NCI-H2107 (cell line): Measurements from ENCODE around the gene ACBD3.

Experiments
- DNase-seq: peaks from one replicate; lab custom pipeline; 2025; lab: John Stamatoyannopoulos, UW

Gene ACBD3

DNA sequence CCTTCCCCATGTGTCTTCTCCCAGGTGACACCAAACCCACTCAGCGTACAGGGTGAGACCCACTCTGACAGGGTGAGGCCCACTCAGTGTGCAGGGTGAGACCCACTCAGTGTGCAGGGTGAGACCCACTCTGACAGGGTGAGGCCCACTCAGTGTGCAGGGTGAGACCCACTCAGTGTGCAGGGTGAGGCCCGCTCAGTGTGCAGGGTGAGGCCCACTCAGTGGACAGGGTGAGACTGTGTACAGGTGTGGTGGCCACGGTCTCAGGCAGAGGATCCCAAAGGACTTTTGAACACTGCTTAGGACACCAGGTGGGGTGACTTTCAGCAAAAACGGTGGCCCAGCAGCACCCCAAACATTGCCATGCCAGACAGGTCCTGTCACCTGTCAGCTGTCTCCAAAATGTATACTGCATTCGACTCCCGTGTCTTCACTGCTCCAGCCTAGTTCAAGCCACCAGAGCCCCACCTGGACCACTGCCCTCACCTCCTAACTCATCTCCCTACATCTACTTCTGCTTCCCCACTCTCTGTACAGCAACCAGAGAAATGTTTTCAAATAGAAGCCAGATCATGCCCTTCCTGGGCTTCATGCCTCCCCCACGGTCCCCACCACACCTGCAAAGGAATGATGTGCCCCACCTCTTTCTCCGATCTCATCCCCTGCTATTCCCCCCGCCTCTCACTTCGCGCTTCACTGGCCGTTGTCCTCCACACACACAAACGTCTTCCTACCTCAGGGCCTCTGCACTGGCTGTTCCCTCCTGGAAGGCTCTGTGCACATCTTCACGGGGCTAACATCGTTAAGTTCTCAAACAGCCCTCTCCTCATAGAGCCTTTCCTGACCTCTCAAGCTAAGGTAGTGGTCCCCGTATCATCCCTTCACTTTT, 52.1 kb downstream of the ACBD3 start:
- DNase-seq = no peak

DNA sequence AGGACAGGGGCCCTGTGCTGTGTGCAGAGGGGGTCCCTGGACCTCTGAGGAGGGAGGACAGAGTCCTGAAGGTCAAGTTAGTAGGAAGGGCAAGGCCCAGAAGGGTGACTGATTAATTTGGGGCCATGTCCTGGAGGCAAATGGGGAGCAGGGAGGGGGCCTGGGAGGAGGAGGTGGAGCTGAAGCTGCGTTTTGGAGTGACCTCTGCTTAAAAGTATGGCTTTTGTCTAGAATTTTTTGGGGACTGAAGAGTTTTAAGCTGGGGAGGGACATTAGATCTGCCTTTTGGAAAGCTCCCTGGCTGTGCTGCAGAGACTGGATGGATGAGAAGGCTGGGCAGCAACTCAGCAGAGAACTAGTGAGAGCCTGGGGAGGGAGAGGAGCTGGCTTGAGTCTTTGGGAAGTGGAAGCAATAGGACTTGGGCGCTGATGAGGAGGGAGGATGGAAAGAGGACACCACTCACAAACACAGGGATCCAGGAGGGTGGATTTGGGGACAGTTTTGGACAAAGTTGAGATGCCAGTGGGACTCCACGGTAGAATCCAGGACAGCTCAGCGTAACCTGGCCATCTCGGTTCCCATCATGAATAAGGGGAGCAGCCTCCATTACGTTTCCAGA, 52.9 kb downstream of the ACBD3 start:
- DNase-seq = no peak

DNA sequence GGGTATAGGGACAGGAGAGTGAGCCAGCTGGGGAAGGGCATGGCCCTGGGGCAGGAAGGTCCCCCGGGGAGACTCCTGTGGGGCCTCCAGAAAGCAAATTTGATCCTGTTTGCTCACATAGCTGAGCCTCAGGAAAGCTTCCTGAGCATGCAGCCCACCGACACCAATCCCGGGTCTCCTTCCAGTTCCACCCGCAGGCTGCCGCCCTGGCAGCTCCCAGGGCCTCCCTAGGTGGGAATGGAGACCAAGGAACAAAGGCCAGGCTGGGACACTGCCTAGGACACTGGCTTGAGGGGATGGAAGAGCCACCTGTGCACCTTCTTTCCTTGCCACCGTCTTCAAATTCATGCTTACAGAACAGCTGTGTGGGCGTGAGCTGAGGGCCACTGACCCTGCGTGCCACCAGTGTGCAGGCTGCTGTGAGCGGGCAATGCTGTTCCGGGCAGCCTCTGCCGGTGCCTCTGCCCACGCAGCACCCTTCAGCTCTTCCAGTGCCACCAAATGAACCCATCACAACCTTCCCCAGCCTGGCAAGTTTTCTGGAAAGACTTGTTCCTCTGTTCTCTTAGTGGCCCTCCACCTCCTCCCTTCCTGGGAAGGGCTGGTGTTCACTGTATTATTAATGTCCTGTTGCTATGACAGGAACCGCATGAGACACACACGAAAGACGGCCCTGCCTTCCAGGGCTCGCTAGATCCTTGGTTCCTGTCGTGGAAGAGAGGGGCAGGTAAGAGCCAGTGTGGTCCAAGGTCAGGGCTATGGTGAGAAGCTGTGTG, 53.6 kb downstream of the ACBD3 start:
- no peak for DNase-seq

DNA sequence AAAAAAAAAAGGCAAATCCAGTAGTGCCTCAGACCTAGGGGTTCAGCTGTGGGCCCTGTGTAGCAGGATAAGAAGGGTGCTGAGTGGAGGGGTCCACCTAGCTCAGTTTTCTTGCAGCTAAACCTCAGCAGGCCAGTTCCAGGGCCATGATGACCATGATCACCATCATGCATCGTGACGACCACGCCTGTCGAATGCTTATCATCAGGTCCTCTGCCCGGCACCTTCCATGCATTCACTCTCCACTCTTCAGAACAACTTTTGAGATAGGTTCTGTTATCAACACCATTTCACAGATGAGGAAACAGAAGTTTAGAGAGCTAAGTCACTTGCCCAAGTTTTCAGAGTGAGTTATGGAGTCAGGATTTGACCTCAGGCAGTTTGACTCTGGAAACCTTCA, 54.9 kb downstream of the ACBD3 start:
- no peak for DNase-seq

DNA sequence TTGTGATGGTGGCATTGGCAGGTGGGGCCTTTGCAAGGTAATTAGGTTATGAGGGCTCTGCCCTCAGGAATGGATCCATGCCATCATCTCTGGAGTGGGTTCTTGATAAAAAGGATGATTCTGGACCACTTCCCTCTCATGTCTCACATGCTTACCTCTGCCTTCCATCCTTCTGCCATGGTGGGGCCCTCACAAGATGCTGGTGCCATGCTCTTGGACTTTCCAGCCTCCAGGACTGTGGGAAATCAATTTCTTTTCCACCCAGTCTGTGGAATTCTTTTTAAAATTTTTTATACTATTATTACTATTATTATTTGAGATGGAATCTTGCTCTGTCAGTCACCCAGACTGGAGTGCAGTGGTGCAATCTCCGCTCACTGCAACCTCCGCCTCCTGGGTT, 57.3 kb downstream of the ACBD3 start:
- no peak for DNase-seq

DNA sequence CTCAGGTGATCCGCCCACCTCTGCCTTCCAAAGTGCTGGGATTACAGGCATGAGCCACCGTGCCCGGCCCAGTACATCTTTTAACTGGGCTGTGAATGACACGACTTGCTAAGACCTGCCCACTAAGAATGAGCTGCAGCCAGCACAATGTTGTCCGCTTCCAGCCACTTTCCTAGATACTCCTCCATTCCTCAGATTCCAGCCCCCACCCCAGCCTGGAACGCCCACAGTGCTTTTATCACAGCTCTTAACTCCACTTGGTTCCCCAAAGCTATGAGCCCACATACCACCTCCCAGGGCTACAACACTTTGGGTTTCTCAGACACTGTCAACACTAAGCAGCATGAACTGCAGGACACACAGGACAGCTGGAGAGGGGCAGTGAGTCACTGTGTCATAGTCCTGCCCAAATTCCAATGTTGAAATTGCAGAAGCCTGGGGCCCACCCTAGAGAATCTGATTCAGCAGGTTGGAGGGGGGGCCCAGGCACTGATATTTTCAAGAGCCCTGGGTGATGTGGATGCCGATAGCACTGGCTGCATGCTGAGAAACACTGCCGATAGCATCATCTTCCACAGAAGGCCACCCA, 58.0 kb downstream of the ACBD3 start:
- DNase-seq = no peak

DNA sequence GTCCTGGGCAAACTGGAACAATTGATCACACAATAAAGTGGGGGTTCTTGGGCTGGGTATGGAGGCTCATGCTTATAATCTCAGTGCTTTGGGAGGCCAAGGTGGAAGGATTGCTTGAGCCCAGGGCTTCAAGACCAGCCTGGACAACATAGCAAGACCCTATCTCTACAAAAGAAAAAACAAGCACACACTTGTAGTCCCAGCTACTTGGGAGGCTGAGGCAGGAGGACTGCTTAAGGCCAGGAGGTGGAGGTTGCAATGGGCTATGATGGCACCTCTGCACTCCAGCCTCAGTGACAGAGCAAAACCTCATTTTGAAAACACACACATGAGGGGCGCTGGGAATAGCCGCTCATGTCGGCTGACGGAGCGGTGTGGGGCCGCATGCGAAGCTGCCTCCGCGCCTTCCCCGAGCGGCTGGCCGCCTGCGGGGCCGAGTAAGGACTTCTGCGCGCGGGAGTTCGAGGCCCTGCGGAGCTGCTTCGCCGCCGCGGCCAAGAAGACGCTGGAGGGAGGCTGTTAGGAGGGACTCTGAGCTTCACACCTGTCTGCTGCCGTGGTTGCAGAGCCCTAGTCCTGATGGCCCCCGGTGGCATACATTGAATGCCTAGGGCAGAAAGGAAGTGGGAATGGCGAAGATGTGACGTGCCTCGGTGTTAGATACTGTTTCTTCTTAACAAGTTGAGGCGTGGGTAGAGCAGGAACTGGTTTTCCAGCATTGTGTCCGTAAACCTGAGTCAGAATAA, 59.5 kb downstream of the ACBD3 start:
- DNase-seq = no peak

DNA sequence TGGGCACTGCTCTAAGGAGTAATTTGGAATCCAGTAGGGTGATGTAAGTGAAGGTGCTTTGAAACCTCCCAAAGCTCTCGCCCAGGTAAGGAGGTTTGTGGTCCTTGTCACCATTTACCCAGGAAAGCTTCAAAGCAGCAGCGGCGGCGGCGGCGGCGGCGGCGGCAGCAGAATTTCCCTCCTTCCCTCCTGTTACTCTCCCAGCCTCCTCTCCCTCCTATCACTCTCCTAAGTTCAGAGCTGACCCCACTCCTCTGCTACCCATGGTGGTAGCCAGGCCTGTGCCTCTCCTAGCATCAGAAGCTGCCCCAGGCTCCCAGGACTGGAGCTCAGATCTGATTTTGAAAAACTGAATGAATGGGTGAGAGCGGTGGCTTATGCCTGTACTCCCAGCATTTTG, 60.7 kb downstream of the ACBD3 start:
- no peak for DNase-seq

DNA sequence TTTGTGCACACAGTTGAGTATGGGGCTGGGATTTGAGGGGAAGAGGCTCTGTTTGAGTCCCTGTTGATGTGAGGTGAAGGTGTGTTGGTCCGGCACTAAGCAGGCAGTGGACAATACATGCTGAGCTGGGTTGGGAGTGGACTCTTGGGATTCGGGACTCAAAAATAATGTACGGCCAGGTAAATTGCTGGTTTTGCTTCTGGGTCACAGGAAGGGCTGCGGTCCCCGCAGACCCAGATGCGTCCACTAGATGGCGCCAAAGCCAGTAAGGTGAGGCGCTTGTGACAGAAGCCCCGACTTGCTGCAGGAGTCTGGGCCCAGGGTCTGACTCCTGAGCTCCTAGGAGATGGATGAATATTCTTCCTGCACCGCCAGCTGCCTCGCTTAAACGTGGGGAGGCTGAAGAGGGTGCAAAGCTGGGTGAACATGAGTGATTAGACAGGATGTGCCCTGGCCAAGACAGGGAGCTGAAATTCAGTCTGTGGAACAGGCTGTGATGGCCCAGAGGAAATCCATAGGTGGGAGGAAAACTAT, 61.4 kb downstream of the ACBD3 start:
- DNase-seq = peak; percentile 88

DNA sequence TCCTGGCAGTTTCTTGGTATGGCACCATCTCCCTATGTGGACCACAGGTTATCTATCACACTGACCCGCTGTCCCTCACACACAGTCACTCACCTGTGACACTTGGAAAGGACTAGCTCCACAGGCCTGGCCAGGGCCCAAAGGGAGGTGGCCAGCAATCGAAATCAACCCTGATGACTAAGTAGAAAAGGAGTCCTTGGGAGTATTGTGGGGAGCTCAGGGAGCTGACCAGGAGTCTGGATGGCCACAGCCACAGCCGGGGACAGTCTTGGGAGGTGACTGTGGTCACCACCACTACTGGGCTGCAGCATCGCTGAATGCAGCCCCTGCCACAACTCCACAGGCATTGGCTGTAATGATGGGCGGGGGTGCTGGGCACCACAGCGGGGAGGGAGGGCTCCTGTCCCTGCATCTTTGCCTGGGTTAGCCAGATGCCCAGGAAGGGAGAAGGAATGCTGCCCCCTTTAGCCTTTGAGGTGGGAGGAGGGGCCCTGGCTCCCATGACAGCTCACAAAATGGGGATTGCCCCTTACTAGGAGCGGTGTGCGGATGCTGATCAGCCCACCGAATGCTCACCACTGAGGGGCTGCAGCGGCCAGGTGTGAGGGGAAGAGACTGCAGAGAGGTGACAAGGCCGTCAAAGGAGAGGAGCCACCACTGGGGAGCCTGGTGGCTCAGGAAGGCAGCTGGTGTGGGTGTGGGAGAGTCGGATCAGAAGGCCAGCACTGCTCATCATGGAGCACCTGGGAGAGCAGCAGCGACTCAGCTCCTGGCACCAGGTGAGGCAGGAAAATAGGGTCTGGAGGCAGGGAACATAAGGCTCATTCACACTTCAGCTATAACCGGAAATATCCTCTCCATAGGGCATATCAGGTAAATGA, 62.7 kb downstream of the ACBD3 start:
- no peak for DNase-seq

DNA sequence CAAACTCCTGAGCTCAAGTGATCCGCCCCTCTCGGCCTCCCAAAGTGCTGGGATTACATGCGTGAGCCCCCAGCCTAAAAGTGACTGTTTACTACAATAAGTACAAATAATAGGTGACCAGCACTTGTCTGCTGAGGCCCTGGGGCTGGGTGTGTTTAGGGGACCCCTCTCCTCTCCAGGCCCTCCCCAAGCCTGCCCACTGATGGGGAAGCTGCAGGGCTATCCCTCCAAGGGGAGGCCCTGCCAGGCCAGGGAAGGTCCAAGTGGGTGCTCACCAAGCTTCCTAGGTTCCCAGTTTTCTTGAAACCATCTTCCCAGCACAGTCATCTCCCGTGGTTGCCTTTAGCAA, 63.4 kb downstream of the ACBD3 start:
- no peak for DNase-seq

DNA sequence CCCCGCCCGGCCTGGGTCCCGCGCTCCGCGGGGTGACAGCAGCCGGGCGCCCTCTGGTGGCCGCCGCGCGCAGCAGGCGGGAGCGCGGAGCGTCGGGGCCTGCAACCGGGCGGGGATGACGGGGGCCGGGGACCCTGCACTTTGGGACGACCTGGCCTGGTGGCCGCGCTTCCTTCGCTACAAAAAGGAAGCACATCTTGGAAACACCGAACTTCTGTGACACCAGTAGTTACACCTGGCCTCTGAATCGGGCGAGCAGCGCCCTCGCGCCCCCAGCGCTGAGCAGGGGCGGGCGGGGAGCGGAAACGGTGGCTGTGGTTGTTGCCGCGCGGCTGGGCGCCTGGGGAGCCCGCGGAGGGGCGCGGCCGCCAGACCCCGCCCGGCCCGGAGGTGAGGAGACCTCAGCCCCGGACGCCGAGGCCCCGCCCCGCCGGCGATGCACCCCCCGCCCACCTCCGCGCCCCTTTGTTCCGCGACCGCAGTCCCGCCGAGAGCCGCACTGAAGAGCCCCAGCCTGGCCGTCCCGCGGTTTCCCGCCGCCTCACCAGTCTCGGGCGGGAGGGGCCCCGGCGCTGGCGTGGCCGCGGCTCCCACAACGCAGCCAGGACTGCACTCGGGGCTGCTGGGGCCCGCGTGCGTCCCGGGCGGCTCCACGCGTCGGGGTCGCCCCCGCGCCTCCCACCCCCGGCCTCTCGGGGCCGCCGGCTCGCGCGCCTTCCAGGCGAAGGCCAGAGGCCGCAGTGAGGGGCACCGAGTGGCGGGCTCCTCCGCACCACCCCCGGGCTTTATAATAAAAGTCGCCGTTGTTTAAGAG, 64.7 kb downstream of the ACBD3 start:
- peak; percentile 48 for DNase-seq

DNA sequence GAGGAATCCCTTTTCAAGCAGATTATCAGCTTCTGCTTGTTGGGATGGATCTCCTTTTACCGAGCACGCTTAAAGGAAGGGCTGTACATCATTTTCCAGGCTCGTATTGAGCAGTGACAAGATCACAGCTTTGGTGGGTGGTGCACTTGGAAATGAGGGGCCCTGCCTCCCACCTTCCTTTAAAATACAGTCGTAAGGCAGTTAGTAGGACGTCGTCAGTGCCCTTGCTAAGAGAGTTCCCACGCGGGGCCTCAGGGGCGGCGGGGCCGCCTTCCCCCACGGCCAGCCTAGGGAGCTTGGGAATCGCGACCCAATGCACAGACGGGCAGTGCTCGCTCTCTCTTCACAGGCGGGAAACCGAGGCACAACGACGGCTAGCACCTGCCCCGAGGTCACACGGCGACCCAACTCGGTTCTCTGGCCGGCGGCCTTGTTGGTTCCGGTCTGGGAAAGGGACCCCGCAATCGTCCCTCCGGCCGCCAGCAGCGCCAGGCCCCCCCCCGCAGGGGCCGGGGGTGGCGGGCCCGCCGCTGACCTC, 65.4 kb downstream of the ACBD3 start:
- no peak for DNase-seq

DNA sequence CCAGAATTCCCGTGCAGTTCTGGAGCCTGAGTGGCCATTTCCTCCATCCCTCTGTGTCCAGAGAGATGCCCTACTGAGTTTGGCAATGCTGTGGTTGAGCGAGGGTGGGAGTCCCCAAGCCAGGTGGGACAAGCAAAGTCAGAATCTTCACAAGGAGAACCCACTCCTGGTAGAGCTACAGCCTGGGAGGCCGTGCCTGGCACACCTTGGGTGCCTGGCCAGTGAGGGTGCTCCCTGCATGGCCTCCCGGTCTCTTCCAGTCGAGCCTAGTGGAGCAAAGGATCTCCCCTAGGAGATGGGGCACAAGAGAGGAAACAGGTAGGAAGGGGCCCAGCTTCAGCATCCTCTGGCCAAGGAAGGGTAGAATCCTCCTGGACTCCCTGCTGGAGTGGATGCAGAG, 66.1 kb downstream of the ACBD3 start:
- DNase-seq = no peak

DNA sequence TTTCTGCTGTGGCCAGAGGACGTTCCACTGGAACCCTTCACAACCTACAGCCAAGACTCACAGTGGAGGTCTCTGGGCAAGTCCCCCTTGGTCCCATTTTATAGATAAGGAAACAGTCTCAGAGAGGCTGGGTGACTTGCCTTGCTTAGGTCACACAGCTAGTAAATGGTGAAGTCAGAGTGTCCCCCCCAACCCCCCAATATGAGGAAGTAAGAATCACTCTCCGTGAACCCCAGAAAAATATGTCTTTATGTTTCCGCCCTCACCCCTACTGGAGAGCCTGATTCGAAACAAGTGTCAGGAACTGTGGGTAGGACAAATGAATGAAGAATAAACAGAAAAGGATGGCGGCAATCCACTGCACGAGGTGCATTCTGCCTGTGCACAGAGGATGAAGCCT, 67.4 kb downstream of the ACBD3 start:
- DNase-seq = no peak

DNA sequence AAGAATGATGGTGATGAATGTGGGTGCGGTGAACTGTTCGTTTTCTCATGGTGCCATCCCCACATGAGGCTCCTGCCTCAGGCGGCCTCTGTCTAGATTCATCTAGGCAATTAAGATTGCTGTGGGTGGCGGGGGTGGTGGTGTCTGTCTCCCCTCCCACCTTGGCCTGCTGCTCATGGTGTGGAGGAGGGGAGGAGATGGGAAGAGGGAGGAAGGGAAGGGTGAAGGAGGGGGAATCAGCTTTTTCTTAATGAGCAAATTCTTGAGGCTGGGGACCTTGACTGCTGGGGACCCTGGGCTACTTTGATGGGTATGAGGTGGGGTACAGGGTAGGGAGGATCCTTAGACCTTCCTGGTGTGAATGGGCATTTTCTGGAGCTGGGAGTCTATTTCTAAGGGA, 68.2 kb downstream of the ACBD3 start:
- no peak for DNase-seq

DNA sequence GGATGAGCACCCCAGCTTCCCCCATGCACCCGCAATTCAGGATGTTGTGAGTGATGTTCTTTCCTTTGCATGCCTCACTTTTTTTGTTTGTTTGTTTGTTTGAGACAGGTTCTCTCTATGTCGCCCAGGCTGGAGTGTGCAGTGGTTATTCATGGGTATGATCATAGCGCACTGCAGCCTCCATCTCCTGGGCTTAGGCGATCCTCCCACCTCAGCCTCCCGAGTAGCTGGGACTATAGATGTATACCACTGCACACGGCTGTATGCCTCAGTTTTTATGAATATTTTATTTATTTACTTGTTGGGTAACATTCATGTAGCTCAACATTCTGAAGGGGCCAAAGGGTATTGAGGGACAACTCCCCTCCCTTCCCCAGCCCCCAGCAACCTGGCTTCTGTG, 69.2 kb downstream of the ACBD3 start:
- no peak for DNase-seq

DNA sequence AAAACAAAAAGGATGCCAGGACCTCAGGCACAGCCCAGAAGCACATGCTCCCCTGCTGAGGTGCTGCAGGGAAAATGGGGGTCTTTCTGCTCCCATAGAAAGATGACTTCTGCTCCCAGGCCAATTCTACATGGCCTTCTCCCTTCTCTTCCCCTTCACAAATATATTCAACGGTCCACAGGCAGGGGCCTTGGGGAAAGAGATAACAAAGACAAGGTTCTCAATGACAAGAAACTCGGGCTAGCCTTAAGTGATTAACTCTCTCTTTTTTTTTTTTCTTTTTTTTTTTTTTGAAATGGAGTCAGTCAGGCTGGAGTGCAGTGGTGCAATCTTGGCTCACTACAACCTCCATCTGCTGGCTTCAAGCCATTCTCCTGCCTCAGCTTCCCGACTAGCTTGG, 69.9 kb downstream of the ACBD3 start:
- no peak for DNase-seq

DNA sequence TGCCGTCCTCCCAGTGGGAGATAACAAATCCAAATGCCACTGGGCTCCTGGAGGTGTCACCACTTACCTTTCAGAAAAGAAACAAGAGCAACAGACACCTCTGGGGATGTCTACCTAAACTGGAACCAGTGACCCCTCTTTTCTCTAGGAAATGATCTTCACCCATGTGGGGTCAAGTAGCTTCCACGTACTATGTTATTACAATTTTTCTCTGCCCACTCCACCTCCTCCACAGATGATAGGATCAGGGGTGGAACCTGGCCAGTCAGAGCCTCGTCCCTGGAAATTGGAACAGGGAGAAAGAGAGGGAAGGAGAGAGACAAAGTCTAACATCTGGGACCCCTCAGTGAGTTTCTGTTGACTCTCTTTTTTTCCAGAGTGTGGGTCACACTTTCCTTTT, 73.9 kb downstream of the ACBD3 start:
- DNase-seq = no peak

DNA sequence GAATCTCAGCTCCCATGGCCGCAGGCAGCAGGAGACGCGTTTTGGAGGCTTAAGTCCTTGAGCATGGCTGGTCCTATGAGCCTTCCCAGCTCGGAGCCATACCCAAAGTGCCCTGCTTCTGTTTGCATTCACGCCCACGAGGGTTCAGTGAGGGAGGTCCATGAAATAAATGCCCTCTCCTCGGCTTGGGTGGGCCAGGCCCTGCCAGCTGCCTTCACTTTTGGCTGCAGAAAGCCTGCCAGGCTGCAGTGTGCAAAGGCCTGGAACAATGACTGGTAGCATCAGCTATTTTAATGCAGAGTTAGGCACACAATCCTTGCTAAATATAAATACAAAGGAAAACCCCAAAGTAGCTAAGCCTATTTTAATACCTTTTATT, 74.7 kb downstream of the ACBD3 start:
- no peak for DNase-seq
